ENCODE results near the gene CDC73.
"Not testable (repeated sequence)": the region's sequence is repeated elsewhere in the genome, so short reads cannot be mapped to it uniquely, and the experiment has no call there.

CDC73 gene

DNA sequence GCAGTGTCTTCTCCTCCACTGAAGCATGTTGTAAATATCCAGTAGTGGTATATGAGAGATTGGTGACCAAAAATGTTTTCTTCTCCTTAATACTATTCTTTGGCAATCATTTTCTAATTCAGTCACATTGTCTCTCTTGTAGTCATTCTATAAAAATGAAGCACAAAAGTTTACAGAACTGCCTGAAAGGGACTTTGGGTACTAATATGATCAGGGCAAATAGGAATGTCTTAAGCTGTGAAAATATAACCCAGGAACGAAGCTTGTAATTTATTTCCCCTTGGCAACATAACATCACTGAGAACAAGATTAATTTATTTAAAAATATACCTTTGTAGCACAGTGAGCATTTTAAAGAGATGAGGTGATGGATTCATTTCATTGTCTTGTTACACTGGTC lies 59.7 kb downstream of the CDC73 start:
- no peak for TF ChIP-seq ZNF274 (IDR thresholded peaks at IDR 0.05; ENCODE audit: low read depth, low read length)
- H3K4me3 ChIP-seq (ENCODE audit: low read length), result no peak overlapping the region

- H3K4me3 ChIP-seq (ENCODE audit: low read length), result no peak overlapping the region
- no peak for TF ChIP-seq ZNF274 (IDR thresholded peaks at IDR 0.05; ENCODE audit: low read depth, low read length)
These were observed 60.2 kb downstream of the CDC73 start for GRCh38 chr1:193181985-193182384.

- TF ChIP-seq ZNF274 (IDR thresholded peaks at IDR 0.05; ENCODE audit: low read depth, low read length), result no peak
- H3K4me3 ChIP-seq (ENCODE audit: low read length), result no peak overlapping the region
These were observed 61.3 kb downstream of the CDC73 start for GRCh38 chr1:193183019-193183627.

DNA sequence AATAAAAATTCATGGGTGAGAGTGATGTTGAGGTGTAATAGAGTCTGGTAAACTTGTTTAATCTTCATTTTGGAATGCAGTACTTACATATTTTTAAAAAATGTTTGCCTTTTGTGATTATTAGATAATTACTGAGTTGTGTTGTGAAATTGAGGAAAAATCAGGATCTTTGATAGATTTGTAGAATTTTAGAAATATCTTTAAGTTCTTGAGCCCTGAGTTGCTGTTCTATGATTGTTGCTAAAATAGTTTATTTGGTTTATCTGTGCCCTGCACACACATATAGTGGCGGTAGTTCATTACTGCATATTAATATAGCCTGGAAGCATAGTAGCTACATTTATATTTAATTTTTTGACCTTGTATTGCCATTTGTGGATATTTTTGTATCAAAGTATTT lies 62.9 kb downstream of the CDC73 start:
- H3K4me3 ChIP-seq (ENCODE audit: low read length), result no peak overlapping the region
- TF ChIP-seq ZNF274 (IDR thresholded peaks at IDR 0.05; ENCODE audit: low read depth, low read length), result no peak

DNA sequence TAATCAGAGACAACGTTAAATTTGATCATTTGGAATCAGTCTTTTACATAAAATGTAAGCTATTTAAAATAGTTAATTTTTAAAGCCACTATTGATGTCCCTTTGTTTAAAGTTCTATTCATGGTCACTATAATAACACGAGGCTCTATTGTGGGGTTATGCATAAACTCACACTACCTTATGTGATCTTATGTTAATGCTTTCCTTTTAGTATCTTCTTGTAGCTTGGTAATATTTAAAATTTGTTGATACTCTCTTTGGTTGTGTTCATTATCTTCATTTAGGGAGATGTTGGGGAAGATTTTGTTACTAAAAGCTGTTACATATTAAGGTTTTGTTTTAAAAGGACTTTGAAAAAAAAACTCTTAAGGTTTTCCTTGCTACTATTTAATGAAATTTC lies 63.4 kb downstream of the CDC73 start:
- TF ChIP-seq ZNF274 (IDR thresholded peaks at IDR 0.05; ENCODE audit: low read depth, low read length), result no peak
- H3K4me3 ChIP-seq (ENCODE audit: low read length), result no peak overlapping the region

DNA sequence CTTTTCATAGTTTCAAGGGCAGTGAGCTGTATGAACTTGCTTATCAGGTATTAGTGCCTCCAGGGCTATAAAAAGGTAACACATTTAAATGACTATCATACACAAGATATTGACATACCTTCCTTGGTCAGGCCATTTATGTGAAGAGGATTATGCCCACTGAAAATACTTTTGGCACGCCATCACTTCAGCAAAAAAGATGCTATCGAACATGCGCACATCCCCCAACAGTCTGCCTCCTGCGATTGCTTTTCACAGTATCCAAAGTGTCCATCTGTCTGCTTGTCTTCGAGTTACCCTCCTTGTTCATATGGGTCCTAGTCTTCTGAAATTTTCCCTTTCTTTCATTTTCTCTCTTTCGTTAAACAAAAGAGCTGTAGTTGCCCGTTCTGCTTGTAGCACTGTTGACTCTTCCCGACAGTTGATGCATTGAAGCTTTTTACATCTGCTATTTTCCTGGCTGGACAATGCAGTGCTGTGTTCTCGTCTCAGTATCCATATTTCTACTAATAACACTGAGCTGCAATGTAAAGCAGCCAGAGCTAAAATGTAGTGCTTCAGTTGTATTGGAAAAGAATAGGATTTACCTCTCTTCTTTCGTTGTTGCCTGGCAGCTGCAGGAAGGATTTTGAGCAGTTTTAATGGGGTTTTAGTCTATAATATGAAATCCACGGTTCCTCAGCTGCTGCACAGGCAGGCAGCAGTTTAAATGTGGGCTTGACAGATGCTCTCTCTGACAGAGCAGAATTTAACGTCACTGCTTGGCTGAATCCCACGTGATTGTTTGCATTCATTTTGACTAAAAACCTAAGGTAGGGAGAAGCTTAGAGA lies 64.3 kb downstream of the CDC73 start, which contains the start of gene B3GALT2:
Gene B3GALT2 (minus strand): TSS at position 713 of the 831 bp plus-strand sequence. CDS start 5,051 bp downstream, outside the sequence.
- H3K4me3 ChIP-seq (ENCODE audit: low read length), result no peak within 1 kb of the TSS

DNA sequence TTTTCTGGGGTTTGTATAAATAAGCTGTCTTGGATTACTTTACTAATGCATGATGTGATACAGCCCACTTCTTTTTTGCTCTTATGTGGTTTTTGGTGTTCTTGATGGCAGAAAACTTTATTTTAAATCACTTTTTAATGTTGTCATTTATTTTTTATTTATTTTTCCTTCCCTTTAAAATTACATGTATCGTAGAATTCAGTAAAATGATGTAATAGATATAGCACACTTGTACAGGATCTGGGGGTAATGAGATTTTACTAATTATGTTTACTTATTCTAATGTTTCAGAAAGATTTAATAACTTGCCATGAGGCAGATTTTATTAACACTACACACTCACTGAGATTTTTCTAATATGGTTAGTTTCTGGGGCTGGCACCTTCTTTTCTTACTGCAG lies 65.3 kb downstream of the CDC73 start:
- TF ChIP-seq ZNF274 (IDR thresholded peaks at IDR 0.05; ENCODE audit: low read depth, low read length), result no peak
- no peak overlapping the region for H3K4me3 ChIP-seq (ENCODE audit: low read length)

More for the DNA sequence above, 64.3 kb downstream of the CDC73 start, which contains the start of gene B3GALT2:
- TF ChIP-seq ZNF274 (IDR thresholded peaks at IDR 0.05; ENCODE audit: low read depth, low read length), result no peak

DNA sequence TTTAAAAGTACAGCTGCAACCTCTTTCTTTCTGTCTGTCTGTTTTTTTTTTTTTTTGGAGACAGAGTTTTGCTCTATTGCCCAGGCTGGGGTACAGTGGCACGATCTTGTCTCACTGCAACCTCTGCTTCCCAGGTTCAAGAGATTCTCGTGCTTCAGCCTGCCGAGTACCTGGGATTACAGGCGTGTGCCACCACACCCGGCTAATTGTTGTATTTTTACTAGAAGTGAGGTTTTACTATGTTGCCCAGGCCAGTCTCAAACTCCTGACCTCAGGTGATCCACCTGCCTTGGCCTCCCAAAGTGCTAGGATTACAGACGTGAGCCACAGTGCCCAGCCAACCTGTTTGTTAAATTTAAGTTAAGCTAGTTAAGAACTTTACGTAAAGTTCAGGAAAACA lies 67.1 kb downstream of the CDC73 start:
- H3K4me3 ChIP-seq (ENCODE audit: low read length), result not testable (repeated sequence)

GRCh38 chr1:193189442-193190095 lies 67.7 kb downstream of the CDC73 start:
- H3K4me3 ChIP-seq (ENCODE audit: low read length), result no peak overlapping the region
- TF ChIP-seq ZNF274 (IDR thresholded peaks at IDR 0.05; ENCODE audit: low read depth, low read length), result no peak

DNA sequence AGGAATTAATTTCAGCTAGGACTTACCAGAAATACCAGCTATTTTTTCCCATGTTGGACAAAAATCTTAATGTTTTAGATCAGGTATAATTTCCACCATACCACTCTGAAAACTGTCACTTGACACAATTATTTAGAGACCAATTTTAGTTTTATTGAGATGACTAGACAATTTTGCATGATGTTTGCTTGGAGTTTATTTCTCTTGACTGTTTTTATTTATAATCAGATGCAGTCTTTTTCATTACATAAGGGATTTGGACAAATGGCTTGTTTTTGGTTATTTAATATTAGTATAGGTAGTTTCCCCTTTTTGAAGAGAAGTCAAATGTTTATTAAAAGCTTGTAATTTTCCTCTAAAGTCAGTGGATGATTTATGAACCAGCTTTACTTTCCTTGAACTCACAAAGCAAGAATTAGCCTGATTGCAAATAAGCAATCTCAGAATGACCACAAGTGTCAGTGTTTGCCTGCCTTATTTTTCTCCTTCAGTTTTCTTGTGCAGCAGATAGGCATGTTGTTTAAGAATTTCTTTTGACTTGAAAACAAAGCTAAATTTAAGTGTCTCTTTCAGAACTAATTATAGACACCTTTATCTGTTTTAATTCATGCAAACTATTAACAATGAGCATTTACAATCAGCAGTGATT lies 68.4 kb downstream of the CDC73 start:
- H3K4me3 ChIP-seq (ENCODE audit: low read length), result no peak overlapping the region
- no peak for TF ChIP-seq ZNF274 (IDR thresholded peaks at IDR 0.05; ENCODE audit: low read depth, low read length)

DNA sequence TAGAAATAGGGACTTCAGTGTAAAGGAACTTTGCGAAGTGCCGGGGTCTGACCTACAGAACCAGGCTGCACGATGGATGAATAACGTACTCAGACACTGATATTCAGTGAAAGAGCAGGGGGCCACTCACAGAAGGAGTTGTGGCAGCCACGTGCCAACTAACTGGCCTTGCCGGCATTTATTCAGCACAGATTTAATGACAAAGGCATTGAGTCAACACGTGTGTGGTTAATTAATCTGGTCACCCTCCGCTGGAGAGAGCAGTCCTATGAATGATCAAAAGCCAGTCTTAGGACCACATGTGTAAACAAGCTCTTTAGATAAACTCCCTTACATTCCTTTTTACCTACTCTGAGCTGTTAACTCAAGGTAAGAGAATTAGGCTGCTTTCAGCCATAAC lies 70.8 kb downstream of the CDC73 start:
- no peak for TF ChIP-seq ZNF274 (IDR thresholded peaks at IDR 0.05; ENCODE audit: low read depth, low read length)
- no peak overlapping the region for H3K4me3 ChIP-seq (ENCODE audit: low read length)

DNA sequence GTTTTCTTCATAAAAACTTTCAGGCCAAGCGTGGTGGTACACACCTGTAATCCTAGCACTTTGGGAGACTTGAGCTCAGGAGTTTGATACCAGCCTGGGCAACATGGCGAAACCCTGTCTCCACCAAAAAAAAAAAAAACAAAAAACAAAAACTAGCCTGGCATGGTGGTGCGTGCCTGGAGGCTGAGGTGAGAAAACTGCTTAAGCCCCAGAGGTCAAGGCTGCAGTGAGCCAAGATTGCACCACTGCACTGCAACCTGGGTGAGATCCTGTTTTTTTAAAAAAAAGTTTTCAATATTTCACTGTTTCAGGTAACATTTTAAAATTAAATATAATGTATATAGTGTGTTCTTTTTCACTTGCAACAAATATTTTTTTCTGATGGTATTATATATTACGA lies 78.1 kb downstream of the CDC73 start:
- no peak overlapping the region for H3K4me3 ChIP-seq (ENCODE audit: low read length)
- no peak for TF ChIP-seq ZNF274 (IDR thresholded peaks at IDR 0.05; ENCODE audit: low read depth, low read length)

GRCh38 chr1:193201021-193201420 lies 79.2 kb downstream of the CDC73 start:
- no peak overlapping the region for H3K4me3 ChIP-seq (ENCODE audit: low read length)
- TF ChIP-seq ZNF274 (IDR thresholded peaks at IDR 0.05; ENCODE audit: low read depth, low read length), result no peak

DNA sequence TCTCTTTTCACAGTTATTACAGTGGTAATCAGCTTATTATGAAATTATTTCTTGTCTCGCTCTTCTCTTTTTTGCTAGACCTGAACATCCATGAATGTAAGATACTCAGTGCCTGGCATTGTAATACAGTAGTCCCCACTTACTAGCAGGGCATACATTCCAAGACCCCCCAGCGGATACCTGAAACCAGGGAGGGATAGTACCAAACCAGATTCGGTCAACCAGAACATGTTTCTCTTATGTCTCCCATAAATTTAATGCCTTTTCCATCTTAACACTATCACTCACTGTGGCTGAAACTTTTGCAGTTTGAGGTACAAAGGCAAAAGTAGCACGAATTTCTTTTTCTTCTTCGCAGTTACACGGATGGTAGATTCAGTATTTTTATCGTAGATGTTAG lies 89.2 kb downstream of the CDC73 start:
- no peak for TF ChIP-seq ZNF274 (IDR thresholded peaks at IDR 0.05; ENCODE audit: low read depth, low read length)
- no peak overlapping the region for H3K4me3 ChIP-seq (ENCODE audit: low read length)

Measured in GM08714 (cell line).